GM12891 (cell line): ENCODE data around the gene PLCXD1.
"Not testable (repeated sequence)": the region's sequence is repeated elsewhere in the genome, so short reads cannot be mapped to it uniquely, and the experiment has no call there.

Experiments
- PAX5 ChIP-seq: IDR thresholded peaks from 2 replicates; pipeline ENCODE4 v1.6.1; 2011; ENCODE audit warnings: low read length, moderate library complexity, mild to moderate bottlenecking; ENCODE audit not compliant: insufficient read depth, severe bottlenecking
- POLR2A ChIP-seq: IDR thresholded peaks from 2 replicates; pipeline ENCODE4 v1.6.1; 2011; ENCODE audit warnings: low read depth, low read length, control low read depth
- POLR2AphosphoS5 ChIP-seq: IDR thresholded peaks from 2 replicates; pipeline ENCODE4 v1.6.1; 2011; ENCODE audit warnings: low read depth, low read length, control low read depth
- TAF1 ChIP-seq: IDR thresholded peaks from 2 replicates; pipeline ENCODE4 v1.6.1; 2011; ENCODE audit warnings: low read depth, low read length, control low read depth

GRCh38 chrX:305781-306613 is 24.8 kb downstream of the PLCXD1 start:
- not testable (repeated sequence) for TF ChIP-seq POLR2A, POLR2AphosphoS5, PAX5, TAF1
